ENCODE results near the gene ASL.

DNA sequence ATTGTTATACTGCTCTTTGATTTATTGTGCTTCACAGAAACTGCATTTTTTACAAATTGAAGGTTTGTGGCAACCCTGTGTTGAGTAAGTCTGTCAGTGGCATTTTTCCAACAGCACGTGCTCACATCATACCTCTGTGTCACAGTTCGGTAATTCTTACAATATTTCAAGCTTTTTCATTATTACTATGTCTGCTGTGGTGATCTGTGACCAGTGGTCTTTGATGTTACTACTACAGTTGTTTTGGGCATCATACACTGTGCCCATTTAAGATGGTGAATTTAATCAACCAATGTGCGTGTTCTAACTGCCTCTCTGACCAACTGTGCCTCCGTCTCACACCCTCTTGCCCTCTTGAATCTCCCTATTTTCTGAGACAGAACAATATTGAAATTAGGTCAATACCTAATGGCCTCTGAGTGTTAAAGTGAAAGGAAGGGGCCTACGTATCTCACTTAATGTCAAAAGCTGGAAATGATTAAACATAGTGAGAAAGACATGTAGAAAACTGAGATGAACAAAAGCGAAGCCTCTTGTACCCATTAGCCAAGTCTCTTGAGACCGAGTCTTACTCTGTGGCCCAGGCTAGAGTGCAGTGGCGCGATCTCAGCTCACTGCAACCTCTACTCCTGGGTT lies 20.2 kb upstream of the ASL start:
- TF ChIP-seq, protein P1, sequence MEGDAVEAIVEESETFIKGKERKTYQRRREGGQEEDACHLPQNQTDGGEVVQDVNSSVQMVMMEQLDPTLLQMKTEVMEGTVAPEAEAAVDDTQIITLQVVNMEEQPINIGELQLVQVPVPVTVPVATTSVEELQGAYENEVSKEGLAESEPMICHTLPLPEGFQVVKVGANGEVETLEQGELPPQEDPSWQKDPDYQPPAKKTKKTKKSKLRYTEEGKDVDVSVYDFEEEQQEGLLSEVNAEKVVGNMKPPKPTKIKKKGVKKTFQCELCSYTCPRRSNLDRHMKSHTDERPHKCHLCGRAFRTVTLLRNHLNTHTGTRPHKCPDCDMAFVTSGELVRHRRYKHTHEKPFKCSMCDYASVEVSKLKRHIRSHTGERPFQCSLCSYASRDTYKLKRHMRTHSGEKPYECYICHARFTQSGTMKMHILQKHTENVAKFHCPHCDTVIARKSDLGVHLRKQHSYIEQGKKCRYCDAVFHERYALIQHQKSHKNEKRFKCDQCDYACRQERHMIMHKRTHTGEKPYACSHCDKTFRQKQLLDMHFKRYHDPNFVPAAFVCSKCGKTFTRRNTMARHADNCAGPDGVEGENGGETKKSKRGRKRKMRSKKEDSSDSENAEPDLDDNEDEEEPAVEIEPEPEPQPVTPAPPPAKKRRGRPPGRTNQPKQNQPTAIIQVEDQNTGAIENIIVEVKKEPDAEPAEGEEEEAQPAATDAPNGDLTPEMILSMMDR (IDR thresholded peaks at IDR 0.05; ENCODE audit: low read depth, low read length, missing input control), result no peak
- TF ChIP-seq YY1 (IDR thresholded peaks at IDR 0.05) (no peak), JUND (IDR thresholded peaks at IDR 0.05) (no peak), TAF1 (conservative IDR thresholded peaks at IDR 0.05) (no peak), HNF4G (IDR thresholded peaks at IDR 0.05) (no peak), RAD21 (IDR thresholded peaks at IDR 0.05) (no peak), SP1 (IDR thresholded peaks at IDR 0.05) (no peak), RXRA (IDR thresholded peaks at IDR 0.05) (no peak), GABPA (IDR thresholded peaks at IDR 0.05 in 1 of 2, conservative IDR thresholded peaks at IDR 0.05 in 1 of 2) (no peak)
- TF ChIP-seq, protein P2, sequence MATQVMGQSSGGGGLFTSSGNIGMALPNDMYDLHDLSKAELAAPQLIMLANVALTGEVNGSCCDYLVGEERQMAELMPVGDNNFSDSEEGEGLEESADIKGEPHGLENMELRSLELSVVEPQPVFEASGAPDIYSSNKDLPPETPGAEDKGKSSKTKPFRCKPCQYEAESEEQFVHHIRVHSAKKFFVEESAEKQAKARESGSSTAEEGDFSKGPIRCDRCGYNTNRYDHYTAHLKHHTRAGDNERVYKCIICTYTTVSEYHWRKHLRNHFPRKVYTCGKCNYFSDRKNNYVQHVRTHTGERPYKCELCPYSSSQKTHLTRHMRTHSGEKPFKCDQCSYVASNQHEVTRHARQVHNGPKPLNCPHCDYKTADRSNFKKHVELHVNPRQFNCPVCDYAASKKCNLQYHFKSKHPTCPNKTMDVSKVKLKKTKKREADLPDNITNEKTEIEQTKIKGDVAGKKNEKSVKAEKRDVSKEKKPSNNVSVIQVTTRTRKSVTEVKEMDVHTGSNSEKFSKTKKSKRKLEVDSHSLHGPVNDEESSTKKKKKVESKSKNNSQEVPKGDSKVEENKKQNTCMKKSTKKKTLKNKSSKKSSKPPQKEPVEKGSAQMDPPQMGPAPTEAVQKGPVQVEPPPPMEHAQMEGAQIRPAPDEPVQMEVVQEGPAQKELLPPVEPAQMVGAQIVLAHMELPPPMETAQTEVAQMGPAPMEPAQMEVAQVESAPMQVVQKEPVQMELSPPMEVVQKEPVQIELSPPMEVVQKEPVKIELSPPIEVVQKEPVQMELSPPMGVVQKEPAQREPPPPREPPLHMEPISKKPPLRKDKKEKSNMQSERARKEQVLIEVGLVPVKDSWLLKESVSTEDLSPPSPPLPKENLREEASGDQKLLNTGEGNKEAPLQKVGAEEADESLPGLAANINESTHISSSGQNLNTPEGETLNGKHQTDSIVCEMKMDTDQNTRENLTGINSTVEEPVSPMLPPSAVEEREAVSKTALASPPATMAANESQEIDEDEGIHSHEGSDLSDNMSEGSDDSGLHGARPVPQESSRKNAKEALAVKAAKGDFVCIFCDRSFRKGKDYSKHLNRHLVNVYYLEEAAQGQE (IDR thresholded peaks at IDR 0.05), result no peak
- TF ChIP-seq, protein P3, sequence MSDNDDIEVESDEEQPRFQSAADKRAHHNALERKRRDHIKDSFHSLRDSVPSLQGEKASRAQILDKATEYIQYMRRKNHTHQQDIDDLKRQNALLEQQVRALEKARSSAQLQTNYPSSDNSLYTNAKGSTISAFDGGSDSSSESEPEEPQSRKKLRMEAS (IDR thresholded peaks at IDR 0.05), result no peak
- TF ChIP-seq, protein P4, sequence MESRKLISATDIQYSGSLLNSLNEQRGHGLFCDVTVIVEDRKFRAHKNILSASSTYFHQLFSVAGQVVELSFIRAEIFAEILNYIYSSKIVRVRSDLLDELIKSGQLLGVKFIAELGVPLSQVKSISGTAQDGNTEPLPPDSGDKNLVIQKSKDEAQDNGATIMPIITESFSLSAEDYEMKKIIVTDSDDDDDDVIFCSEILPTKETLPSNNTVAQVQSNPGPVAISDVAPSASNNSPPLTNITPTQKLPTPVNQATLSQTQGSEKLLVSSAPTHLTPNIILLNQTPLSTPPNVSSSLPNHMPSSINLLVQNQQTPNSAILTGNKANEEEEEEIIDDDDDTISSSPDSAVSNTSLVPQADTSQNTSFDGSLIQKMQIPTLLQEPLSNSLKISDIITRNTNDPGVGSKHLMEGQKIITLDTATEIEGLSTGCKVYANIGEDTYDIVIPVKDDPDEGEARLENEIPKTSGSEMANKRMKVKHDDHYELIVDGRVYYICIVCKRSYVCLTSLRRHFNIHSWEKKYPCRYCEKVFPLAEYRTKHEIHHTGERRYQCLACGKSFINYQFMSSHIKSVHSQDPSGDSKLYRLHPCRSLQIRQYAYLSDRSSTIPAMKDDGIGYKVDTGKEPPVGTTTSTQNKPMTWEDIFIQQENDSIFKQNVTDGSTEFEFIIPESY (IDR thresholded peaks at IDR 0.05), result no peak
- TF ChIP-seq, protein P5, sequence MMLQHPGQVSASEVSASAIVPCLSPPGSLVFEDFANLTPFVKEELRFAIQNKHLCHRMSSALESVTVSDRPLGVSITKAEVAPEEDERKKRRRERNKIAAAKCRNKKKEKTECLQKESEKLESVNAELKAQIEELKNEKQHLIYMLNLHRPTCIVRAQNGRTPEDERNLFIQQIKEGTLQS (IDR thresholded peaks at IDR 0.05), result no peak
